ENCODE data around the gene UTS2.

UTS2 gene

DNA sequence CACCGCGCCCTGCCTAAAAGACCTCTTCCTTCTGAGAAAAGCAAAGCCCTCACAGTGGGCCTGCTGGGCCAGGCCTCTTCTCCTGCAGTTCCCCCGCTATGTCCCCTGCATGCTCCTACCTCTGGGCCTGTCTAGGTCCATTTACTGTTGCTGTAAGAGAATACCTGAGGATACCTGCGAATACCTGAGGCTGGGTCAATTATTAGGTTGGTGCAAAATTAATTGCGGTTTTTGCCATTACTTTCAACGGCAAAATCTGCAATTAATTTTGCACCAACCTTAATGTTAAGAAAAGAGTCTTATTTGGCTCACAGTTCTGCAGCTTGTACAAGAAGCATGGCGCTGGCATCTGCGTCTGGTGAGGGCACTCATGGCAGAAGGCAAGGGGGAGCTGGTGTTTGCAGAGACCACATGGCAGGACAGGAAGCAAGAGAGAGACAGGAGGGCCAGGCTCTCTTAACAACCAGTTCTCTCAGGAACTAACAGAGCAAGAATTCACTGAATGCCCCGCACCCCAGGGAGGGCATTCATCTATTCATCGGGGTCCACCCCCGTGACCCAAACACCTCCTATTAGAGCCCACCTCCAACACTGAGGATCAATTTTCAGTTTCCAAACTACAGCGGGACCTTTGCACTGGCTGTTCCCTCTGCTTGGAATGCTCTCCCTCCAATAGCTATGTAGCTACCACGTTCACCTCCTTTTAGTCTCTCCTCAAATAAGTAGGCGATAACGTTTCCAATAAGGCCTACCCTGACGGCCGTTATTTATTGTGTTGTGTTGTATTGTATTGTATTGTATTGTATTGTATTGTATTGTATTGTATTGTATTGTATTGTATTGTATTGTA lies 9.6 kb upstream of the UTS2 start:
- DNase-seq = no peak

DNA sequence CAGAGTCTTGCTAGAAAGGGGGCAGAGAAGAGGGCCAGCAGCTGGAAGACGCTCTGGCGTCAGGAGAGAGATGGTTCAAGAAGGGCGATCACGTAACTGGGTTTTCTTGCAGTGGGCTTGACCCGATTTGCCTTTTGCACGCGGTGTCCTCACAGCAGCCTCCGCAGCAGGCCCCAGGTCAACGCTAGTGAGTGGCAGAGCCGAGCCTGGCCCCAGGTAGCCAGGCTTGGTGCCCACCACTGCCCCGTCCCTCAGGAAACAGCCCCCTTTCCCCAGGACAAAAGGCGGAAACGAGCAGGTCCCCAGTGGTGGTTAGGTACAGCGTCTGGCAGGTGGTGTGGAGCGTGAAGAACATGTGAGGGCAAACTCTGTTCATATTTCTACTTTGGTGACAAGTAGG lies 8.6 kb upstream of the UTS2 start:
- no peak for DNase-seq

DNA sequence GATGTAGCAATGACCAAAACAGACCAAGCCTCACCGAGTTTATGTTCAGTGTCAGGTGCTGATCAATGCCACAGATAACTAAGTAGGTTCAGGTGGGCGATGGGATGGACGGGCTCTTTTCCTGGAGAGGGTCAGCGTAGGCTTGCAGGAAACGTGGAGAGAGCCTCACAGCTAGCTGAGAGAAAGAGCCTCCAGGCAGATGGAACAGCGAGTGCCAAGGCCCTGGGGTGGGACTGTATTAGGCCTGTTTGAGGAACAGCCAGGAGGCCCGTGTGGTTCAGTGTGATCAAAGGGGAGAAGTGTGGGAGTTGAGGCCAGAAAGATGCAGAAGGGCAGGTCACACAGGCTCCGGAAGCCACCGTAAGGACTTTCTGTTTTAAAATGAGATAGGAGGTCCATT lies 7.3 kb upstream of the UTS2 start:
- no peak for DNase-seq

DNA sequence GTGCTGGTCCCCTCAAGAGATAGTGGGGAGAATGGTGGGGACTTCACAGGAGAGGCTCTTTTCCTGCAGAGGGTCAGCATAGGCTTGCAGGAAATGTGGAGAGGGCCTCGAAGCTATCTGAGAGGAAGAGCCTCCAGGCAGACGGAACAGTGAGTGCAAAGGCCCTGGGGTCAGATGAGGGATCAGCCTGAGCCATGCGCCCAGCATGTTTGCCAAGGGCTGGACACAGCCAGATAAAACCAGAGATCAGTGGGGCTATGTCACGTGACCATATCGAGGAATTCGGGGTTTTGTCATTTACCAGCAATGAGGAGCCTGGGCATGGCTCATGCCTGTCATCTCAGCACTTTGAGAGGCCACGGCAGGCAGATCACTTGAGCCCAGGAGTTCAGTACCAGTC lies 6.5 kb upstream of the UTS2 start:
- no peak for DNase-seq

DNA sequence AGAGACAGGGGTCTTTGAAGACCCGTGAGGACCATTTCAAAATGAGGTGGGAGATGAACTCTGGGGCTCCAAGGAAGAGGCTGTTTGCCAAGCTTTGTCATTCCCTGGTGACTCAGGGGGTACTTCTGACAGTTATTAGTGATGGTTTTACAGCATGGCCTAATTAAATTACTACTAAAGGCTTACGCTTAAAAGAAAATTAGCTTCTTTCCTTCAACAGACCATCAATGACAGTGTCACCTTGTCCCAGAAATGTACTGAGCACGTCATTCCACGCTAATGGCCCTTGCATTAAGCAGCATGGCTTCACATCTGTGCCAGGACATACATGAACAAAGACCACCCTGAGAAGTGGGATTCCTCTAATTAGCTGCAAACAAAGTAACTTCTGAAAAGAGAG lies 5.1 kb upstream of the UTS2 start:
- no peak for DNase-seq

DNA sequence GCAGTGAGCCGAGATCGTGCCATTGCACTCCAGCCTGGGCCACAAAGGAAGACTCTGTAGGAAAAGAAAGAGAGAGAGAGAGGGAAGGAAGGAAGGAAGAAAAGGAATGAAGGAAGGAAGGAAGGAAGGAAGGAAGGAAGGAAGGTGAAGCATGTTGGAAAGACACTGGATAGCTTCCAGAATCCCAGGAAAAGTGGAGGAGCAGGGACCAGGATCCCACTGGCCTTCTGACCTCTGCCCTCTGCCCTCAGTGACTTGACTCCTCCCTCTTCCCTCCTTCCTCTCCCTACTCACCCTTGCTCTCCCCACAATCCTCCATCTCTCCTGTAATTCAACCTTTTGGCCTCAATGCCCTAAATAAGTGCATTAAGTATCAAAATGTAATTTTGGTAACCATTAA lies 4.1 kb upstream of the UTS2 start:
- DNase-seq = no peak

DNA sequence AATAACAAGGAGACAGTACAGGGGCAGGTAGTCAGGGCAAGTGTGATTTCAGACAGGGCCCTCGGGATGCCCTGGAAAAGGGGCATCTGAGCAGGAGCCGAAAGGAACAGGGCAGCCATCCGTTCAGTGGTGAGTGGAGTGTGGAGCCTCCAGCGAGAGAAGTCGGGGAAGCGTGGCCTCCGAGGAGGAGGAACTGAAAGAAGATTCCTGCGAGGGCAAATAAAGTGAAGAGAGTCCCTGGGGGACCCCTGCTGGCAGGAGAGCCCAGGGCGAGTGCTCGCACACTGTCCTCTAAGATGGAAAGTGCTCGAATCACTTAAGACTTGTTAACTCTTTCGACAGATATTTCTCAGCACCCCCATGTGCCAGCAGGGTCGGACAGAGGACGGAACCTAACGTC lies 3.5 kb upstream of the UTS2 start:
- DNase-seq = peak; percentile 4

DNA sequence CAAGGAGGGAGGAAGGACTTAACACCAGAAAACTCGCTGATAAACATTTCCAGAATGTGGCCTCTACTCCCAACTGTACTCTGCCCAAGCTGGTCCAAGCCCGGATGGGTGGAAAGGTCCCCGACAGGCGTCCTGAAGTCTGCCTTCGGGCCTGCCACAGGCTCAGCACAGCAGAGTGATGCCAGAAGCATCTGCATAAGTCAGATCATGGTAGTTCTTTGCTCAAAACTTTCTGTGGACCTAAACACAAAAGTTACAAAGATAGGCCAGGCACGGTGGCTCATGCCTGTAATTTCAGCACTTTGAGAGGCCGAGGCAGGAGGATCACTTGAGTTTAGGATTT lies 790 bp upstream of the UTS2 start:
- DNase-seq = no peak

DNA sequence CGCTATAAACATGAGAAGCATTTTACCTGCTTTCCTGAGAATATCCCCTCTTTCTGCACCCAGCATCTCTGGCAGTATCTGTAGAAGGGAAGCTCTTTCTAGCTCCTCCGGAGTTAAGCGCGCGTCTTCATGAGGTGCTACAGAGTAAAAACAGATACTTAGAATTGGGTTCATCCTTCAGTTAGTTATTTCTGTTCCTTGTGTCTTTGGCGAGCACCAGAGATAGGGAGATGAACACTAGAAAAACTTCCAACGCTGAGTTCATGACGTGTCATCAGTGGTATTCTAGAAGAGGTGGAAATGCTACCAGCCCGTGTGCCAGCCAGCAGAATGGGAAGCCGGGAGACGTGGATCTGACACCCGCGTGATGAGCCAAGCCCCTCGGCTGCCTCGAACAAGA lies 2.1 kb downstream of the UTS2 start:
- no peak for DNase-seq

DNA sequence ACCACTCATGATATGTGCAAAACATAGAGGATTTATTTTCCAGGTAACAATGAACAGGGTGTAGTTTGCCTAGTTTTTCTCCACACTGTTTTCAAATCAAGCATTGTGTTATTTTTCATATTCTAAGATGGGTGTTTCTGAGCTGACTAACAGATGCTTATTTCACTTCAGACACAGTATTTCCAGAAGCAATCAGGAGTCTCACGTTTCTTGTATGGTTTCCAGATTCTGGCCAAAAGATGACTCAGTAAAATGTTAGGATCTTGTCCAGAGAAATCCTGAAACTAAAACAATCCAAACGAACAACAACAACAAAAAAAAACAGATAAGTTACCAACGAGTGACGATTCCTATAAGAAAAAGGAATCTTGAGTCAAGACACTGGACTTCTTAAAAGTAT lies 5.3 kb downstream of the UTS2 start:
- DNase-seq = no peak

DNA sequence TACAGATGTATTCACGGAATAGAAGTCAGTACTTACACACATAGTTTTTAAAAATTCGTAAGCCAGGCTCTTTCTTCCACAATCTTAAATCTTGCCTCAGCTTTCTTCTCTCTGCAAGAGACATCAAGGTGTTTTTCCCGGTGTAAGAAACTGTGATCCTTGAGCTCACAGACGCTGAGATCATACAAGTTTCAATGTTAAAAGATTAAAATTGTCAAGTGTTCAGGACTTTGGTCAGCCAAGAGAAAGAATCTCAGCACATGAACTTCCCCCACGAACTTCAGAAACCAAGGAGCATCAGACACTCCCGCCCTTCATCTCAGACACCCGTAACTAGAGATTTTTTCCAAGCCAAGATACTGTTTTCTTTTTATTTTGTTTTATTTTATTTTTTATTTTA lies 6.2 kb downstream of the UTS2 start:
- DNase-seq = no peak

DNA sequence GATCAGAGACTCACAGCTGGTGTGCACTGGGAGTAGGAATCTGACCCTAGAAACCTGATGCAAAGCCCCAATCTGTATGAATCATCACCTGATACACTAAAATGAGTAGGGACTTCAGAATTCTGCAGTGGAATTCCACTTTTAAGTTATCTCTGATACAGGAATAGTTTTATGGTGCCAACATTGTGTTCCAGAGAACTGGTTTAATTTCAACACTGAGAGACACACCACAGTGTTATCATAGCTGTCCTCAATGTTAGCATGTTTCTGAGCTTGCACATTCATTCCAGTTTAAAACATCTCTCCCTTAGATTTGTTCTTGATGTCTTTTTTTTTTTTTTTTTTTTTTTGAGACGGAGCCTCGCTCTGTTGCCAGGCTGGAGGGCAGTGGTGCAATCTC lies 7.1 kb downstream of the UTS2 start:
- no peak for DNase-seq

DNA sequence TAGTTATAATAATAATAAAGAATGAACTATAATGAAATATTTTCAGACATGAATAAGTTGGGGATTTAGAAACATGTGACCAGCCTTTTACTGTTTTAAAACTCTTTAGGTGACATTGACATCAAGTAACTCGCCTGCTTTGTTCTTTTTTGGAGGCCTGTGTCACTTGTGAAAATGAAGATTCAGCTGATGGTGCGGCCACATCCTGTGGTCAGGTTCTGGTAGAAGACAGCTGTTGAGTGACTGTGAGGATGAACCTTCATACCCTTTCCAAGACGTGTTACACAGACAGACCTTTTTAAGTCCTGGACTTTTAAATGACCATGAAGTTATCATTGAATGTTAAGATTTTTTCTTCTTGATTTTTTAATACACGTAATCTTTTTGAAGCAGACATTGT lies 10.3 kb downstream of the UTS2 start:
- DNase-seq = no peak

DNA sequence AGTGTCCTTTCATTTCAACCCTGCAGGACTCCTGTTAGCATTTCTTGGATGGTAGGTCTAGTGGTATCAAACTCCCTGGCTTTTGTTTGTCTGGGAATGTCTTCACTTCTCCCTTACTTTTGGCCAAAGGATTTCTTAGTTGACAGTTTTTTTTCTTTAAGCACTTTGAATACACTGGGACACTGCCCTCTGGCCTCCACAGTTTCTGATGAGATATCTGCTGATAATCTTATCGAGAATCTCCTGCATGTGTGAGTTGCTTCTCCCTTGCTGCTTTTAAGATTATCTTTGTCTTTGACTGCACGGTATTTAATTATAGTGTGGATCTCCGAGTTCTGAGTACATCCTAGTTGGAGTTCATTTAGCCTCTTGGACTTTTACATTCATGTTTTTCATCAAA lies 13.3 kb downstream of the UTS2 start:
- no peak for DNase-seq

DNA sequence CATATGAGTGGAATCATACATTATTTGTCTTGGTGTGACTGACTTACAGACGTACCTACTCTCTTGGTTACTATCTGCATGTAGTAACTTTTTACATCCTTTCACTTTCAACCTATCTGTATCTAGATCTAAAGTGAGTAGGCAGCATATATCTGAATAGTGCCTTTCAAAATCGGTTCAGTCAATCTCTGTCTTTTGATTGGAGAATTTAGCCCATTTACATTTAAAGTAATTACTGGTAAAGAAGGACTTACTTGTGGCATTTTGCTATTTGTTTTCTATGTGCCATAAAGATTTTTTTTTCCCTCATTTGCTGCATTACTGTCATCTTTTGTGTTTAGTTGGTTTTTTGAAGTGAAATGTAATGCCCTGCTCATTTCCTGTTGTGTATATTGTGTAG lies 14.2 kb downstream of the UTS2 start:
- DNase-seq = no peak

DNA sequence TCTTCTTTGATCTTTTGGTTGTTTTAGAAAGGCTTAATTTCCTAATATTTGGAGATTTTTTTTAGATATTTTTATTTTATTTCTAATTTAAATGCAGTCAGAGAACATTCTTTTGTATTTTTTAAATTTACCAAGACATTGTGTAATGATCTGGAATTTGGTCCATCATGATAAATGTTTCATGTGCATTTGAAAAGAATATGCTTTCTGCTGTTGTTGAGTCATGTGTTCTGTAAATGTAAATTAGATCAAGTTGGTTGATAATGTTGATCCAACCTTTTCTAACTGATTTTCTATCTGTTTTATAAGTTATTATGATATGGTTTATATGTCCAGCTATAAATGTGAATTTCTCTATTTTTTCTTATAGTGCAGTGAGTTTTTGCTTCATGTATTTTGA lies 19.8 kb downstream of the UTS2 start:
- no peak for DNase-seq

DNA sequence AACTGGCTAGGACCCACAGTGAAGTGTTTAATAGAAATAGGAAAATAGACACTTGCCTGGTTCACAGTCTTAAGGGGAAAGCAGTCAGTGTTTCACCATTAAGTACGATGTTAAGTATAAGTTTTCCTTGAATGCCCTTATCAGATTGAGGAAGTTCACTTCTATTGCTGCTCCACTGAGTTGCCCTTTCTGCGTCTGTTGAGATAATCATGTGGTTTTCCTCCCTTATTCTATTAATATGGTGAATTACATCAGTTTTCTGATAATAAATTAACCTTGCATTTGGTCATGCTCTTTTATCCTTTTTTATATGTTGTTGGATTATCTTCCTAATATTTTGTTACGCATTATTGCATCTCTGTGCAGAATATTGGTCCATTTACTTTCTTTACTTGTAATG lies 21.4 kb downstream of the UTS2 start:
- no peak for DNase-seq

DNA sequence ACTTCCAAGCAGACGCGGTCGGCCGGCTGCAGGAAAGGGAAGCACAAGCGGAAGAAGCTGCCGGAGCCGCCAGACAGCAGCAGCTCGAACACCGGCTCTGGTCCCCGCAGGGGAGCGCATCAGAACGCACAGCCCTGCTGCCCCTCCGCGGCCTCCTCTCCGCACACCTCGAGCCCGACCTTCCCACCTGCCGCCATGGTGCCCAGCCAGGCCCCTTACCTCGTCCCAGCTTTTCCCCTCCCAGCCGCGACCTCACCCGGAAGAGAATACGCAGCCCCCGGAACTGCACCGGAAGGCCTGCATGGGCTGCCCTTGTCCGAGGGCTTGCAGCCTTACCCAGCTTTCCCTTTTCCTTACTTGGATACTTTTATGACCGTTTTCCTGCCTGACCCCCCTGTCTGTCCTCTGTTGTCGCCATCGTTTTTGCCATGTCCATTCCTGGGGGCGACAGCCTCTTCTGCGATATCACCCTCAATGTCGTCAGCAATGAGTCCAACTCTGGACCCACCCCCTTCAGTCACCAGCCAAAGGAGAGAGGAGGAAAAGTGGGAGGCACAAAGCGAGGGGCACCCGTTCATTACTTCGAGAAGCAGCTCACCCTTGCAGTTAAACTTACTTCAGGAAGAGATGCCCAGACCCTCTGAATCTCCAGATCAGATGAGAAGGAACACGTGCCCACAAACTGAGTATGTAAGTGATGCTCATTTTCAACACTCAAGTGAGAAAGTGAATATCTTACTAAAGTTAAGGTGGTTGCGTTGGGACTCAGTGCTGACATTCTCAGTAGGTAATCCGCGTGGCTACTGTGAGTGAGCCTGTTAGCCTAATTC lies 25.5 kb downstream of the UTS2 start:
- no peak for DNase-seq

DNA sequence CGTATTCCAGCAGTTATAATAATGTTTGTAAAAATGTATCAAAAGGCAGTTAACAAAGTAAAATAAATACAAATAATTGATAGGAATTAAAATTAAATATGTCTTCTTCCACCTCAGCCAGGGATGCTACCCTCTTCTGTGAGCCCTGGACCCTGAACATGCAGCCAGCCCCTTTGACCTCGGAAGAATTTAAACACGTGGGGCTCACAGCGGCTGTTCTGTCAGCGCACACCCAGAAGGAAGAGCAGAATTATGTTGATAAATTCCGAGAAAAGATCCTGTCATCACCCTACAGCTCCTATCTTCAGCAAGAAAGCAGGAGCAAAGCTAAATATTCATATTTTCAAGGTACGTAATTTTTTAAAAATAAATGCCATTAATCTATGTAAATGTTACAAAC lies 26.5 kb downstream of the UTS2 start:
- DNase-seq = no peak

DNA sequence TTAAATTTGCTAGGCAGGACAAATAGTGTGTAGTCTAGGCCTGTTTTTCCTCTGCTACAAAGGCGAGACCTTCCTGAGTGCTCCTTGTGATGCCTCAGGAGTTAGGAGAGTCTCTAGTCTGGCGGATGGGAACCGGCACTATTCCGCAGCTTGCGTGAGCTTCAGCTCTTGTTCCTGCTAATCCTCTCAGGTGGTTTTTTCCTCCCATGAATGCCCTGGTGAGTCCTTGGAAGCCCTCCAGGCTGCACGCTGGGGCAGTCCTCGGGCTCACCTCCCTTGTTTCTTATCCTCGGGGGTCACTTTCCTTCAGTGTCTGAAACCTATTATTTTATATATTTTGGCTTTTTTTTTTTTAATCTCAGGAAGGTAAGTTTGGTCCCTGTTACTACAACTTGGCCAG lies 28.2 kb downstream of the UTS2 start:
- no peak for DNase-seq

DNA sequence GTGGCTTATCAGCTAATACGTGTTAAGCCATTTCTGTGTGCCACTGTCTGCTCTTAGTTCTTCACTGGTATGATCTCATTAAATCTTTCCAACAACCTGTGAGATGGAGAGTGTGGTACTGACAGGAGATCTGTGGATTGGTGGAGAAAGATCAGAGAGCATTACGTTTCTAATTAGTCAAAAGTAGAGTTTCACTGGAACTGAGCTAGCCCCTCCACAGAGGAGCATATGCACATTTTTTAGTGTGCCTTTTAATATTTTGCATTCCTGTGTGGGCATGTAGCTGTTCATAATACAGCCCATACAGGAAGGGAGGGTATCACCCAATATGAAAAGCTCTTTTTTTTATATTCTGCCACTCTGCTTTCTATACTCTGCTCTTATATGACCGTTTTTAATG lies 31.6 kb downstream of the UTS2 start:
- no peak for DNase-seq

DNA sequence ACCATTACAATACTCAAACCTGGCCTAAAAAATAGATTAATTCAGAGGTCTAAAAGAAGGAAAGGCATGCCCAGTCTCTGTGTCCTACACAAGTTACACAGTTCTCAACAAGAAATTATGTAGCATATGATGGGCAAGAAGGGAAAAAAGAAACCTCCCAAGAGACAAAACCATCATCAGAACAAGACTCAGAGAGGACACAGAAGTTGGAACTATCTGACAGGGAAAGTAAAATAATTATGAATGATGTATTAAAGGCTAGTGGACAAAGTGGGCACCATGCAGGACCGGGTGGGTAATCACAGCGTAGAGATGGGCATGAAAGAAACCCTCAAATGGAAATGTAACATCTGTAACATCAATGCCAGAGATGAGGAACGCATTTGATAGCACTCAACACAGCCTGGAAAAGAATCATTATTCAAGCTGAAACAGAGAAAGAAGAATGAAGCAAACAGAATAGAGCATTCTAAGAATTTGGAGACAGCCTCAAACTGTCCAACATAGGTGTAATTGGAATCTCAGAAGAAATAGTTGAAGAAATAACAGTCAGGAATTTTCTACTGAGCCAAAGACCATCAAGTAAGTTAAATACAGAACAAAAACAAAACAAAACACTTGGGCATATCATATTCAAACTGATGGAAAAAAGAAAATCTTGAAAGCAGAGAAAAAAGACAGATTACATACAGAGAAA lies 39.0 kb downstream of the UTS2 start:
- DNase-seq = no peak

DNA sequence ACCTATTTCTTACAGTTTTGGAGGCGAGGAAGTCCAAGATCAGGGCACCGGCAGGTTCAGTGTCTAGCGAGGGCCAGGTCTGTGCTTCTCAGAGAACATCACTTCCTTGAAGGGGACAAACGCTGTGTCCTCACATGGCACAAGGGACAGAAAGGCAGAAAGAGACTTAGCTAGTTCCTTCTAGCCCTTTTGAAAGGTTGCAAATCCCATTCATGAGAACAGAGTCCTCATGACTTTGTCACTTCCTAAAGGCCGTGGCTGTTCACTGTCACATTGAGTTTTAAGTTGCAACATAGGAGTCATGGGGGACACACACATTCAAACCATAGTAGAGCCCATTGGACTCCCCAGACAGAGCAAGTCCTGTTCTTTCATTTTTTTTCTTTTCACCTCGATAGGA lies 41.4 kb downstream of the UTS2 start:
- no peak for DNase-seq

DNA sequence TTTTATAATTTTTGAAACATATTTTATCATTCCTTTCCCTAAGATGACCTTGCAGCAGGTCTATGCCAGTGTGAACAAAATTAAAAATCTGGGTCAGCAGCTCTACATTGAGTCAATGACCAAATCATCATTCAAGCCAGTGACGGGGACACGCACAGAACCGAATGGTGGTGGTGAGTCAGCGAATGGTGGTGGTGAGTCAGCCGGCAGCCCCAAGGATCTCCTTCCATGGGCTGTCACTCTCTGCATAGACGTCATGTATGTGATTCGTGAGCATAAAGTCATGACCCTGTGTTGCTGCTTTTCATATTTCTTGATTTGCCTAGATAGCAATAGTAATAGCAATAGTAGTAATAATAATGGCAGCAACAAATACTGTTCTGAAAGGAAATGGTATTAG lies 42.5 kb downstream of the UTS2 start:
- no peak for DNase-seq

All from NCI-H2171 (cell line).